HL-60 (cell line): ENCODE measurements around the gene BSPH1.

Experiments used
- DNase-seq, 2 experiments: peaks; one replicate each; pipeline ENCODE4 v3.0.0-alpha.2; 2010 to 2020; ENCODE audit warnings: low read depth in 1 of 2, low spot score in 1 of 2
- H3K27ac ChIP-seq: fragments of 250-450 bp; sonication (Bioruptor Pico); replicated peaks from 2 replicates; pipeline ENCODE4 v1.5.1; 2020; ENCODE audit warnings: mild to moderate bottlenecking, moderate library complexity
- H3K27me3 ChIP-seq: fragments of 250-450 bp; sonication (Bioruptor Pico); 2 replicates; pipeline ENCODE4 v1.5.1; 2021; ENCODE audit warnings: mild to moderate bottlenecking, moderate library complexity; ENCODE audit not compliant: insufficient read depth, poor library complexity, severe bottlenecking
- H3K4me3 ChIP-seq: replicated peaks from 2 replicates; pipeline ENCODE4 v1.5.1; 2011; ENCODE audit warnings: mild to moderate bottlenecking, control low read depth, low read length; ENCODE audit not compliant: insufficient read depth
- GABPA ChIP-seq: IDR thresholded peaks from 2 replicates; pipeline ENCODE4 v1.6.1; 2012; ENCODE audit warnings: low read depth
- POLR2AphosphoS5 ChIP-seq: IDR thresholded peaks from 2 replicates; pipeline ENCODE4 v1.6.1; 2012; ENCODE audit warnings: low read depth
- SPI1 ChIP-seq: IDR thresholded peaks from 2 replicates; pipeline ENCODE4 v1.6.1; 2012; ENCODE audit warnings: low read depth, mild to moderate bottlenecking, borderline replicate concordance
- TF ChIP-seq, protein P1 (sequence below): IDR thresholded peaks from one replicate; pipeline ENCODE4 v1.5.1; 2011; ENCODE audit warnings: low read length, control low read depth, inconsistent platforms; ENCODE audit not compliant: insufficient read depth
- TF ChIP-seq, protein P2 (sequence below): IDR thresholded peaks from 2 replicates; pipeline ENCODE4 v1.6.1; 2012; ENCODE audit warnings: low read depth; ENCODE audit not compliant: insufficient replicate concordance

BSPH1 gene

DNA sequence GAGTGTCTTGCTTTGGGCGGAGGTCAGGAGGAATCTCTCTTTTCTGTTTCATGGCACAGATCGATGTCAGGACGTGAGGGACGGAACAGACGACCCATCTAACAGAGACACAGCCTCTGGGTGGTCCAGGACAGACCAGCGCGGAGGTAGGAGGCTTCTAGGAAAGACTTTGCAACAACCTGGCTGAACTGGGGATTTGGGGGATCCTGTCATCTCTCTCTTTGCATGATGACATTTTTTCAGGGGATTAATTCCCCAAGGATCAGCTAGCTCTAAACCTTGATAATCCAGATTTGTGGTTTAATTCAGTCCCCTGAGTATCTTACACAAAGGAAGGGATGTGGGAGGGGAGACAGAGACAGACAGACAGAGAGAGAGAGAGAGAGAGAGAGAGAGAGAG, 37.5 kb upstream of the BSPH1 start:
- no peak overlapping the region for H3K4me3 ChIP-seq
- no peak for DNase-seq
- no peaks in the 10 kb centered on the region for H3K27me3 ChIP-seq
- TF ChIP-seq, protein P1, sequence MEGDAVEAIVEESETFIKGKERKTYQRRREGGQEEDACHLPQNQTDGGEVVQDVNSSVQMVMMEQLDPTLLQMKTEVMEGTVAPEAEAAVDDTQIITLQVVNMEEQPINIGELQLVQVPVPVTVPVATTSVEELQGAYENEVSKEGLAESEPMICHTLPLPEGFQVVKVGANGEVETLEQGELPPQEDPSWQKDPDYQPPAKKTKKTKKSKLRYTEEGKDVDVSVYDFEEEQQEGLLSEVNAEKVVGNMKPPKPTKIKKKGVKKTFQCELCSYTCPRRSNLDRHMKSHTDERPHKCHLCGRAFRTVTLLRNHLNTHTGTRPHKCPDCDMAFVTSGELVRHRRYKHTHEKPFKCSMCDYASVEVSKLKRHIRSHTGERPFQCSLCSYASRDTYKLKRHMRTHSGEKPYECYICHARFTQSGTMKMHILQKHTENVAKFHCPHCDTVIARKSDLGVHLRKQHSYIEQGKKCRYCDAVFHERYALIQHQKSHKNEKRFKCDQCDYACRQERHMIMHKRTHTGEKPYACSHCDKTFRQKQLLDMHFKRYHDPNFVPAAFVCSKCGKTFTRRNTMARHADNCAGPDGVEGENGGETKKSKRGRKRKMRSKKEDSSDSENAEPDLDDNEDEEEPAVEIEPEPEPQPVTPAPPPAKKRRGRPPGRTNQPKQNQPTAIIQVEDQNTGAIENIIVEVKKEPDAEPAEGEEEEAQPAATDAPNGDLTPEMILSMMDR = no peak
- no peak for TF ChIP-seq SPI1
- no peak for TF ChIP-seq POLR2AphosphoS5
- TF ChIP-seq GABPA = no peak
- TF ChIP-seq, protein P2, sequence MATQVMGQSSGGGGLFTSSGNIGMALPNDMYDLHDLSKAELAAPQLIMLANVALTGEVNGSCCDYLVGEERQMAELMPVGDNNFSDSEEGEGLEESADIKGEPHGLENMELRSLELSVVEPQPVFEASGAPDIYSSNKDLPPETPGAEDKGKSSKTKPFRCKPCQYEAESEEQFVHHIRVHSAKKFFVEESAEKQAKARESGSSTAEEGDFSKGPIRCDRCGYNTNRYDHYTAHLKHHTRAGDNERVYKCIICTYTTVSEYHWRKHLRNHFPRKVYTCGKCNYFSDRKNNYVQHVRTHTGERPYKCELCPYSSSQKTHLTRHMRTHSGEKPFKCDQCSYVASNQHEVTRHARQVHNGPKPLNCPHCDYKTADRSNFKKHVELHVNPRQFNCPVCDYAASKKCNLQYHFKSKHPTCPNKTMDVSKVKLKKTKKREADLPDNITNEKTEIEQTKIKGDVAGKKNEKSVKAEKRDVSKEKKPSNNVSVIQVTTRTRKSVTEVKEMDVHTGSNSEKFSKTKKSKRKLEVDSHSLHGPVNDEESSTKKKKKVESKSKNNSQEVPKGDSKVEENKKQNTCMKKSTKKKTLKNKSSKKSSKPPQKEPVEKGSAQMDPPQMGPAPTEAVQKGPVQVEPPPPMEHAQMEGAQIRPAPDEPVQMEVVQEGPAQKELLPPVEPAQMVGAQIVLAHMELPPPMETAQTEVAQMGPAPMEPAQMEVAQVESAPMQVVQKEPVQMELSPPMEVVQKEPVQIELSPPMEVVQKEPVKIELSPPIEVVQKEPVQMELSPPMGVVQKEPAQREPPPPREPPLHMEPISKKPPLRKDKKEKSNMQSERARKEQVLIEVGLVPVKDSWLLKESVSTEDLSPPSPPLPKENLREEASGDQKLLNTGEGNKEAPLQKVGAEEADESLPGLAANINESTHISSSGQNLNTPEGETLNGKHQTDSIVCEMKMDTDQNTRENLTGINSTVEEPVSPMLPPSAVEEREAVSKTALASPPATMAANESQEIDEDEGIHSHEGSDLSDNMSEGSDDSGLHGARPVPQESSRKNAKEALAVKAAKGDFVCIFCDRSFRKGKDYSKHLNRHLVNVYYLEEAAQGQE = no peak
- no peak overlapping the region for H3K27ac ChIP-seq

DNA sequence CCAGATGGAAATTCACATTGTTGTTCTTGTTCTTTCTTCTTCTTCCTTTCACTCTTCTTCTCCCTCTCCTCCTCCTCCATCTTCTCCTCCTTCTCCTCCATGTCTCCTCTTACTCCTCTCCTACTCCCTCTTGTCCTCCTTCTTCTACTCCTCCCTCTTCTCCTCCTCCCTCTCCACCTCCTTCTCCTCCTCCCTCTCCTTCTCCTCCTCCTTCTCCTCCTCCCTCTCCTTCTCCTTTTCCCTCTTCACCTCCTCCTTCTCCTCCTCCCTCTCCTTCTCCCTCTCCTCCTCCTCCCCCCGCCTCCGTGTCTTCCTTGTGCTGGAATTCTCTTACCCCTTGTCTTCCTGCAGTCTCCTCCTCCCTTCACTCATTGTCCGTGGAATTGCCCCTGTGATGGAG, 33.5 kb upstream of the BSPH1 start:
- H3K4me3 ChIP-seq = no peak overlapping the region
- no peak overlapping the region for H3K27ac ChIP-seq
- no peaks in the 10 kb centered on the region for H3K27me3 ChIP-seq
- TF ChIP-seq, protein P2 = no peak
- TF ChIP-seq POLR2AphosphoS5 (no peak), GABPA (no peak), SPI1 (no peak)
- TF ChIP-seq, protein P1 = no peak
- no peak for DNase-seq

DNA sequence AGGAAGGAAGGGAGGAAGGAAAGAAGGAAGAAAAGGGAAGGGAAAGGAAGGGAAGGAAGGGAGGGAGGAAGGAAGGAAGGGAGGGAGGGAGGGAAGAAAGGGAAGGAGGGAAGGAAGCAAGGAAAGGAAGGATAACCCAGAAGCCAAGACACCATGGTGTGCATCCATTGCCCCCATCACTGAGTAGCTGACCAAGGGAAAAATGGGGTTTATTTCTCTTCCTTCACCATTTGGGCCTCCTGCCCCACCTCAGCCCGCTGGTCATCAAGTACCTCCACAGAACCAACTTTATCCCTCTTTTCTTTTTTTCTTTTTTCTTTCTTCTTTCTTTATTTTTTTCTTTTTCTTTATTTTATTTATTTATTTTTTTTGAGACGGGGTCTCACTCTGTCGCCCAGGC, 31.5 kb upstream of the BSPH1 start:
- no peak overlapping the region for H3K4me3 ChIP-seq
- no peaks in the 10 kb centered on the region for H3K27me3 ChIP-seq
- TF ChIP-seq GABPA = no peak
- no peak for TF ChIP-seq SPI1
- TF ChIP-seq, protein P2 = no peak
- no peak for TF ChIP-seq POLR2AphosphoS5
- TF ChIP-seq, protein P1 = no peak
- no peak overlapping the region for H3K27ac ChIP-seq
- DNase-seq = no peak
